ENCODE measurements around the gene MYO7B. TPM values are rescaled to one million over a fixed set of nuclear protein-coding genes. Genes with fewer than 3 reads are reported as not detected.

The MYO7B gene
- 0.09 and 0.15 TPM in 2 replicates for polyA plus RNA-seq (2011; rRNA removed)
- 0.03 and 0.09 TPM in 2 replicates for polyA plus RNA-seq (2012; cell fraction: cytosol; rRNA removed)
- 0.39 and 0.41 TPM in 2 replicates for polyA plus RNA-seq (2012; cell fraction: nucleus; rRNA removed)
- polyA plus RNA-seq (2017; fragmentation: RNase III; extraction: RNeasy Plus Mini Kit Qiagen cat#74134 plus additional on column Dnase treatment) = 0.04 to 0.08 TPM (median 0.08 TPM) in 3 replicates
- polyA minus RNA-seq (2011; rRNA and poly(A)+ RNA removed) = 0.15 and 0.50 TPM in 2 replicates

DNA sequence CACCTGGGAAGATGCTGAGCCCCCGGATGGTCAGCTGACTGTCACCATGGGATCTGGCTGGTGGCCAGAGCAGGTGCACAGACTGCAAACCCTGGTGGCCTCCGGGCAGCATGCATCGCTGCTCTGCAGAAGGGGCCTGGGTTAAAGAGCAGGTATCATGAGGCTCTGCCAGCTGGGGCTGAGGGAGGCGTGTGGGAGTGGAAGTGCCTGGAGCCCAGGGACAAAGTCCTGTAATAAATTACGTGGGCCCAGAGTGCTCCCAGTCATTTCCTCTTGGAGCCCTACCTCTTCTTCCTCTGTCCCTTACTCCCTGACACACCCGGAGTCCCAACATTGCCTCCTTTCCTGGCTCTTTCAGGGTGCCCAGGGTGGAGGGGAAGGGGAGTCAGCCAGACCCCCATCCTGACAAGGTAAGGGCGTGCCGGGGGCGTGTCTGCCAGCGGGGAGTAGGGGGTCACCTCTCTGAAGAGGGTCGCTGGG, at the start of gene MYO7B:
Gene MYO7B, plus strand, starts transcription at position 262 of the 480 bp plus-strand sequence. CDS start 24,040 bp downstream, outside the sequence.
- no peak within 1 kb of the TSS for H3K27ac ChIP-seq
- TF ChIP-seq JUNB (IDR thresholded peaks at IDR 0.05) (no peak), RFX5 (IDR thresholded peaks at IDR 0.05) (no peak), KDM5A (IDR thresholded peaks at IDR 0.05) (no peak), BHLHE40 (IDR thresholded peaks at IDR 0.05; ENCODE audit: low read depth, low read length) (no peak), HDAC2 (IDR thresholded peaks at IDR 0.05) (no peak)
- TF ChIP-seq, protein P1, sequence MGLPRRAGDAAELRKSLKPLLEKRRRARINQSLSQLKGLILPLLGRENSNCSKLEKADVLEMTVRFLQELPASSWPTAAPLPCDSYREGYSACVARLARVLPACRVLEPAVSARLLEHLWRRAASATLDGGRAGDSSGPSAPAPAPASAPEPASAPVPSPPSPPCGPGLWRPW (IDR thresholded peaks at IDR 0.05) = no peak
- TF ChIP-seq, protein P2, sequence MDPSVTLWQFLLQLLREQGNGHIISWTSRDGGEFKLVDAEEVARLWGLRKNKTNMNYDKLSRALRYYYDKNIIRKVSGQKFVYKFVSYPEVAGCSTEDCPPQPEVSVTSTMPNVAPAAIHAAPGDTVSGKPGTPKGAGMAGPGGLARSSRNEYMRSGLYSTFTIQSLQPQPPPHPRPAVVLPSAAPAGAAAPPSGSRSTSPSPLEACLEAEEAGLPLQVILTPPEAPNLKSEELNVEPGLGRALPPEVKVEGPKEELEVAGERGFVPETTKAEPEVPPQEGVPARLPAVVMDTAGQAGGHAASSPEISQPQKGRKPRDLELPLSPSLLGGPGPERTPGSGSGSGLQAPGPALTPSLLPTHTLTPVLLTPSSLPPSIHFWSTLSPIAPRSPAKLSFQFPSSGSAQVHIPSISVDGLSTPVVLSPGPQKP (IDR thresholded peaks at IDR 0.05; ENCODE audit: low read depth, low read length) = no peak
- DNase-seq (ENCODE audit: low read depth in 1 of 2, low spot score in 1 of 2) (no peak), FAIRE-seq (no peak), ATAC-seq (no peak; a peak in 1 of 6 replicates)
- no peak within 1 kb of the TSS for H3K4me3 ChIP-seq
- CTCF ChIA-PET = no interaction called here
- H3K9me3 ChIP-seq = no peaks in the 10 kb centered on the region
- no peak within 1 kb of the TSS for H3K4me2 ChIP-seq
- POLR2A ChIA-PET = interaction anchor here (1.7 kb wide), 1 partner anchor 9 kb away, joined by 5 read pairs; the partner anchor contains the start of gene IWS1
- H3K4me1 ChIP-seq = no peaks in the 10 kb centered on the region
- WGBS (ENCODE audit: missing lambda C conversion rate) = 23% methylated on average over 10 of the region's 11 CpGs

DNA sequence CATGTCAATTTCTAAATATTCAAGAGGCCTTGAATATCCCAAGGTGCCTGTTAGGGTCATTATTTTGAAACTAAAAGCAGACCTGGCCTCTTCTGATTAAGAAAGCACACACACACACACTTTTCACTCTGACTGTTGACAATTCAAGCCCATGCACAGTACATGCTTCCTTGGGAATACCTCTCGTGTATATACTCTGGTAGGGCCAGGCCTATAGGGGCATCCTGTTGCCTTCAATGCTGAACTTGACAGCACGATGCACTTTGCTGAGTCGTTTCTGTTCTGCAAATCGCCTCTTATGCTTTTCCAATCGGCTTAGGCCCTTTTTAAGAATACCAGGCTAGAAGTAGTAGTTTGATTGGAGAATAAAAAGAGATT, 49.8 kb upstream of the MYO7B start:
- FAIRE-seq = no peak
- no peaks in the 10 kb centered on the region for H3K9me3 ChIP-seq
- no peak for DNase-seq (ENCODE audit: low read depth in 1 of 2, low spot score in 1 of 2)
- TF ChIP-seq, protein P3, sequence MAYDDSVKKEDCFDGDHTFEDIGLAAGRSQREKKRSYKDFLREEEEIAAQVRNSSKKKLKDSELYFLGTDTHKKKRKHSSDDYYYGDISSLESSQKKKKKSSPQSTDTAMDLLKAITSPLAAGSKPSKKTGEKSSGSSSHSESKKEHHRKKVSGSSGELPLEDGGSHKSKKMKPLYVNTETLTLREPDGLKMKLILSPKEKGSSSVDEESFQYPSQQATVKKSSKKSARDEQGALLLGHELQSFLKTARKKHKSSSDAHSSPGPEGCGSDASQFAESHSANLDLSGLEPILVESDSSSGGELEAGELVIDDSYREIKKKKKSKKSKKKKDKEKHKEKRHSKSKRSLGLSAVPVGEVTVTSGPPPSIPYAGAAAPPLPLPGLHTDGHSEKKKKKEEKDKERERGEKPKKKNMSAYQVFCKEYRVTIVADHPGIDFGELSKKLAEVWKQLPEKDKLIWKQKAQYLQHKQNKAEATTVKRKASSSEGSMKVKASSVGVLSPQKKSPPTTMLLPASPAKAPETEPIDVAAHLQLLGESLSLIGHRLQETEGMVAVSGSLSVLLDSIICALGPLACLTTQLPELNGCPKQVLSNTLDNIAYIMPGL (CRISPR knock-in tag; IDR thresholded peaks at IDR 0.05; ENCODE audit: borderline replicate concordance) = no peak
- TF ChIP-seq KDM5A (IDR thresholded peaks at IDR 0.05) (no peak), TP53 (CRISPR knock-in tag; IDR thresholded peaks at IDR 0.05) (no peak)
- no peak overlapping the region for H3K27ac ChIP-seq
- H3K4me2 ChIP-seq = no peak overlapping the region
- WGBS (ENCODE audit: missing lambda C conversion rate) = 86% methylated on average over 5 of the region's 5 CpGs
- ChIA-PET CTCF (interaction anchor here (1.0 kb wide), 1 partner anchor 161 kb away, joined by 3 read pairs; no protein-coding TSS in a partner anchor), POLR2A (no interaction called here)
- peak in 1 of 2 experiments; percentile 42; a peak in 2 of 6 replicates for ATAC-seq
- no peak overlapping the region for H3K4me3 ChIP-seq
- H3K4me1 ChIP-seq = no peaks in the 10 kb centered on the region

DNA sequence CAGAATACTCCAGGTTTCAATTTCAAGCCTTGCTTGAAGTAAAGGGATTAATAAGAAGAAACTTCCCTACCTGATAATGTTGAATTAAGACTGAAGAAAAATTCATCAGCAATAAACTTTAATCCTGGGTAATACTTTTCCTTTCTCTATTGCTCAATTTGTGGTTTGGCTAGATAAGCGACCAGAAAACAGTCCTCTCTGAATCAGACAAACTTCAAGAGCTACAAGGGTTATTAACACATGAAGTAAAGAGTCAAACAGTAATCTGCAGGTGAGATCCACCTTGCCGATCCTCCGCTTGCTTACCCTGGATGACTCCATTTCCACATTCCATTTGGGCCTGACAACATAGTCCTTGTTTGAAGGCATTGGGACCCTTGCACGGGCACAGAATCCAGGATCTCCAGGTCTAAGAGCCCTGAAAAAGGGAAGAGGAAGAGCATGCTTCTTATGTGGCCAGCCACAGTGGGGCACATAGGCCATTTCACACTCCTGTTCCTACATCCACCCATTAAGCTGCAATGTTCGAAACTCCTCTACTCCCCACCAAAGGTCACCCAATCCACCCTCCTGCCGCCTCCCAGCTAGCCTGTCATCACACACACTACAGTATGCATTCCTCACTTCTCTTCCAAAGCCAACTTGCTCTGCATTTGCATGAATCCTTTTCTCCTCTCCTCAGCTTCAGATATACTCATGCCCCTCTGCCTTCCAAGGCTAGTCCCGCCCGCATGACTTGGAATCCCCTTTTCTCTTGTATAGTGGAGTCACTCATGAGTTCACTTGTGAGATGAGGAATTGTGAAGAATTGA, 49.0 kb upstream of the MYO7B start:
- POLR2A ChIA-PET = no interaction called here
- TF ChIP-seq CHD2 (IDR thresholded peaks at IDR 0.05; ENCODE audit: low read length, partially characterized antibody) = no peak
- no peak for TF ChIP-seq FOSB (CRISPR knock-in tag; IDR thresholded peaks at IDR 0.05)
- TF ChIP-seq RCOR1 (IDR thresholded peaks at IDR 0.05; ENCODE audit: low read depth, low read length) = no peak
- TF ChIP-seq, protein P1 (IDR thresholded peaks at IDR 0.05) = no peak
- no peak for TF ChIP-seq MAFK (IDR thresholded peaks at IDR 0.05; ENCODE audit: partially characterized antibody)
- TF ChIP-seq PHF8 (IDR thresholded peaks at IDR 0.05; ENCODE audit: borderline replicate concordance, low read depth) = no peak
- TF ChIP-seq FOXS1 (CRISPR knock-in tag; IDR thresholded peaks at IDR 0.05) = no peak
- no peak for TF ChIP-seq HDAC2 (IDR thresholded peaks at IDR 0.05)
- TF ChIP-seq ZFP36 (IDR thresholded peaks at IDR 0.05; ENCODE audit: borderline replicate concordance, partially characterized antibody) = no peak
- no peak for TF ChIP-seq POLR2A (IDR thresholded peaks at IDR 0.05; ENCODE audit: low read length)
- TF ChIP-seq CBX8 (IDR thresholded peaks at IDR 0.05) = no peak
- TF ChIP-seq, protein P4, sequence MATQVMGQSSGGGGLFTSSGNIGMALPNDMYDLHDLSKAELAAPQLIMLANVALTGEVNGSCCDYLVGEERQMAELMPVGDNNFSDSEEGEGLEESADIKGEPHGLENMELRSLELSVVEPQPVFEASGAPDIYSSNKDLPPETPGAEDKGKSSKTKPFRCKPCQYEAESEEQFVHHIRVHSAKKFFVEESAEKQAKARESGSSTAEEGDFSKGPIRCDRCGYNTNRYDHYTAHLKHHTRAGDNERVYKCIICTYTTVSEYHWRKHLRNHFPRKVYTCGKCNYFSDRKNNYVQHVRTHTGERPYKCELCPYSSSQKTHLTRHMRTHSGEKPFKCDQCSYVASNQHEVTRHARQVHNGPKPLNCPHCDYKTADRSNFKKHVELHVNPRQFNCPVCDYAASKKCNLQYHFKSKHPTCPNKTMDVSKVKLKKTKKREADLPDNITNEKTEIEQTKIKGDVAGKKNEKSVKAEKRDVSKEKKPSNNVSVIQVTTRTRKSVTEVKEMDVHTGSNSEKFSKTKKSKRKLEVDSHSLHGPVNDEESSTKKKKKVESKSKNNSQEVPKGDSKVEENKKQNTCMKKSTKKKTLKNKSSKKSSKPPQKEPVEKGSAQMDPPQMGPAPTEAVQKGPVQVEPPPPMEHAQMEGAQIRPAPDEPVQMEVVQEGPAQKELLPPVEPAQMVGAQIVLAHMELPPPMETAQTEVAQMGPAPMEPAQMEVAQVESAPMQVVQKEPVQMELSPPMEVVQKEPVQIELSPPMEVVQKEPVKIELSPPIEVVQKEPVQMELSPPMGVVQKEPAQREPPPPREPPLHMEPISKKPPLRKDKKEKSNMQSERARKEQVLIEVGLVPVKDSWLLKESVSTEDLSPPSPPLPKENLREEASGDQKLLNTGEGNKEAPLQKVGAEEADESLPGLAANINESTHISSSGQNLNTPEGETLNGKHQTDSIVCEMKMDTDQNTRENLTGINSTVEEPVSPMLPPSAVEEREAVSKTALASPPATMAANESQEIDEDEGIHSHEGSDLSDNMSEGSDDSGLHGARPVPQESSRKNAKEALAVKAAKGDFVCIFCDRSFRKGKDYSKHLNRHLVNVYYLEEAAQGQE (IDR thresholded peaks at IDR 0.05) = no peak
- no peak for TF ChIP-seq ESRRA (IDR thresholded peaks at IDR 0.05; ENCODE audit: borderline replicate concordance, low read length)
- TF ChIP-seq CBX2 (IDR thresholded peaks at IDR 0.05; ENCODE audit: borderline replicate concordance, low read depth) = no peak
- no peak for TF ChIP-seq NPAS2 (CRISPR knock-in tag; IDR thresholded peaks at IDR 0.05; ENCODE audit: borderline replicate concordance)
- no peak for TF ChIP-seq EHF (CRISPR knock-in tag; IDR thresholded peaks at IDR 0.05)
- no peak for TF ChIP-seq ZNF302 (CRISPR knock-in tag; IDR thresholded peaks at IDR 0.05)

More for the DNA sequence above, 49.0 kb upstream of the MYO7B start:
- no peak overlapping the region for H3K4me3 ChIP-seq
- H3K4me1 ChIP-seq = no peaks in the 10 kb centered on the region
- FAIRE-seq = no peak
- H3K27ac ChIP-seq = no peak overlapping the region
- no peak for ATAC-seq
- CTCF ChIA-PET = interaction anchor here (0.6 to 1.0 kb wide), 2 partner anchors 162 to 218 kb away, joined by 3 read pairs; no protein-coding TSS in a partner anchor
- WGBS (ENCODE audit: missing lambda C conversion rate) = 96% methylated on average over 8 of the region's 8 CpGs
- no peak for DNase-seq (ENCODE audit: low read depth in 1 of 2, low spot score in 1 of 2)
- no peak overlapping the region for H3K4me2 ChIP-seq
- H3K9me3 ChIP-seq = no peaks in the 10 kb centered on the region

All from A549 (cell line).